ENCODE measurements around the gene TRAK2. TPM values are rescaled to one million over a fixed set of nuclear protein-coding genes. Genes with fewer than 3 reads are reported as not detected.

Gene TRAK2
- total and polyA plus RNA-seq, 10 donors, result 7.1 to 63.0 (median 37.7) TPM

DNA sequence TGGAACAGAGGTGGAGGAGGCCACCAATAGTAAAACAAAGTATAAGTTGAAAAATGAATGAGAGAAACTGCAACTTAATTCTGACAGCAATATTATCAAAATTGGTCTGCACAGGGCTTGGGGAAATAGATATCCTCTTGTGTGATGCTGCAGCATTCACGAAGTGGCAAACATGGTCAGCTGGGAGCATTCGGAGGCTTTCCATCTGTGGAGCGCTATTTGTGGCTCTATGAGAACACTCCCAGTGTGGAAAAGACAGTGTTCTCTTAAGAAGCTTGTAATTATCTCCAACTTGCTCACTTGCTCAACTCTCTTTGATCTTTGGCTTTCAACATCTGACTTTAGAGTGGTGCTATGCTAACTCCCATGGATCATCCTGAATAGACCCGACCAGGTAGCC, 91.0 kb downstream of the TRAK2 start:
- Histone ChIP-seq H3K4me3 (no peak overlapping the region), H3K27me3 (replicated peaks in 1 of 7) (no peaks in the 10 kb centered on the region), H3K4me1 (peaks cover 0 to 5% (median 0%) of the 10 kb centered on the region in 6 donors), H3K9me3 (peaks cover 0 to 8% (median 2%) of the 10 kb centered on the region in 8 donors), H3K27ac (no peak overlapping the region), H3K36me3 (peaks cover 0 to 47% (median 0%) of the 10 kb centered on the region in 6 donors)
- no peak for DNase-seq
- WGBS, 5 donors, result 93 to 97% (median 95%) methylated on average over 4 of the region's 4 CpGs
- intact Hi-C loops (cut with DNase I; ENCODE audit: low total_unique reads), result loop anchor here (5.0 kb wide), 1 partner anchor 118 kb away; no protein-coding TSS in a partner anchor
- TF ChIP-seq POLR2A (IDR thresholded peaks at IDR 0.05) (no peak), CTCF (IDR thresholded peaks at IDR 0.05 in 8 of 11, conservative IDR thresholded peaks at IDR 0.05 in 3 of 11) (no peak), POLR2AphosphoS5 (IDR thresholded peaks at IDR 0.05) (no peak)

GRCh38 chr2:201358684-201359083, 92.6 kb downstream of the TRAK2 start:
- H3K27ac ChIP-seq, result no peak overlapping the region

GRCh38 chr2:201357221-201357620, 94.0 kb downstream of the TRAK2 start, which contains the start of gene FLACC1:
FLACC1 (minus strand) TSS chr2:201357345; CDS start chr2:201351404, 5,941 bp downstream.
- no peak within 1 kb of the TSS for H3K4me3 ChIP-seq
- H3K27ac ChIP-seq, result peak within 1 kb of the TSS in 3 of 8 donors; percentile 2 to 55 (median 35)
- peaks cover 0 to 23% (median 0%) of the 10 kb centered on the region in 6 donors for H3K36me3 ChIP-seq
- no peaks in the 10 kb centered on the region for H3K9me3 ChIP-seq
- intact Hi-C loops (cut with DNase I; ENCODE audit: low total_unique reads), result no loop called here
- 64 to 84% (median 78%) methylated on average over 1 of the region's 1 CpG for WGBS, 5 donors
- DNase-seq, result no peak
- no peaks in the 10 kb centered on the region for H3K27me3 ChIP-seq (replicated peaks in 1 of 7)
- no peaks in the 10 kb centered on the region for H3K4me1 ChIP-seq
- no peak for TF ChIP-seq CTCF (IDR thresholded peaks at IDR 0.05 in 8 of 11, conservative IDR thresholded peaks at IDR 0.05 in 3 of 11)
- TF ChIP-seq POLR2A (IDR thresholded peaks at IDR 0.05), result no peak

More at GRCh38 chr2:201358684-201359083, 92.6 kb downstream of the TRAK2 start:
- Histone ChIP-seq H3K36me3 (peaks cover 0 to 35% (median 0%) of the 10 kb centered on the region in 6 donors), H3K4me1 (peaks cover 0 to 2% (median 0%) of the 10 kb centered on the region in 6 donors), H3K9me3 (peaks cover 0 to 7% (median 0%) of the 10 kb centered on the region in 8 donors), H3K27me3 (replicated peaks in 1 of 7) (no peaks in the 10 kb centered on the region), H3K4me3 (no peak overlapping the region)
- TF ChIP-seq POLR2AphosphoS5 (IDR thresholded peaks at IDR 0.05), result no peak
- TF ChIP-seq POLR2A (IDR thresholded peaks at IDR 0.05), result no peak
- TF ChIP-seq CTCF (IDR thresholded peaks at IDR 0.05 in 8 of 11, conservative IDR thresholded peaks at IDR 0.05 in 3 of 11), result no peak
- intact Hi-C loops (cut with DNase I; ENCODE audit: low total_unique reads), result no loop called here
- DNase-seq, result no peak
- WGBS, 5 donors, result 78 to 96% (median 93%) methylated on average over 7 of the region's 7 CpGs

DNA sequence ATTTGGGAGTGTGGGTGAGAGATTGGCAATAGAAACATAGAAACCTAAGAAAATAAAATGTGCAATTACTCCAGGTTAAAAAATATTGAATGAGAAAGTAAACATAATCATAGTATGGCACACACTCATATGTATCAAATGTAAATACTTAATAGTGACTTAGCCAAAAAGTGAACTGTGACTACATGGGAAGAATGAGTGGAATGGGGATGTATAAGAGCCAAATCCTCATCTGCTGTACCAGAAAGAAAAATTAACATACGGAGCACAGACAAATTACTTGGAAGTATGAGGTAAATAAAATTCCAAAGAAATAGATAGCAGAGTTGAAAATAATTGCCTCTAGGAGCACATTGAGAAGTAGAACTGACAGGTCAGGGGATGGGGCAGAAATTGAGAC, 98.1 kb downstream of the TRAK2 start:
- 83 to 94% (median 90%) methylated on average over 1 of the region's 1 CpG for WGBS, 5 donors
- Histone ChIP-seq H3K4me1 (no peaks in the 10 kb centered on the region), H3K4me3 (no peak overlapping the region), H3K36me3 (peaks cover 0 to 19% (median 0%) of the 10 kb centered on the region in 6 donors), H3K27me3 (replicated peaks in 1 of 7) (no peaks in the 10 kb centered on the region), H3K27ac (no peak overlapping the region), H3K9me3 (no peaks in the 10 kb centered on the region)
- no peak for DNase-seq
- TF ChIP-seq CTCF (IDR thresholded peaks at IDR 0.05 in 8 of 11, conservative IDR thresholded peaks at IDR 0.05 in 3 of 11), result no peak
- no peak for TF ChIP-seq POLR2A (IDR thresholded peaks at IDR 0.05)
- no peak for TF ChIP-seq POLR2AphosphoS5 (IDR thresholded peaks at IDR 0.05)
- intact Hi-C loops (cut with DNase I; ENCODE audit: low total_unique reads), result no loop called here
